ENCODE measurements around the gene TMUB1. TPM values are rescaled to one million over a fixed set of nuclear protein-coding genes. Genes with fewer than 3 reads are reported as not detected.
A peak's percentile ranks its signal among the peaks of the same experiment; 100 is the strongest.
"Not testable (repeated sequence)": the region's sequence is repeated elsewhere in the genome, so short reads cannot be mapped to it uniquely, and the experiment has no call there.

TMUB1 gene
- polyA plus RNA-seq, 3 donors from 2014 or later = 47.5 to 57.5 (median 49.6) TPM

DNA sequence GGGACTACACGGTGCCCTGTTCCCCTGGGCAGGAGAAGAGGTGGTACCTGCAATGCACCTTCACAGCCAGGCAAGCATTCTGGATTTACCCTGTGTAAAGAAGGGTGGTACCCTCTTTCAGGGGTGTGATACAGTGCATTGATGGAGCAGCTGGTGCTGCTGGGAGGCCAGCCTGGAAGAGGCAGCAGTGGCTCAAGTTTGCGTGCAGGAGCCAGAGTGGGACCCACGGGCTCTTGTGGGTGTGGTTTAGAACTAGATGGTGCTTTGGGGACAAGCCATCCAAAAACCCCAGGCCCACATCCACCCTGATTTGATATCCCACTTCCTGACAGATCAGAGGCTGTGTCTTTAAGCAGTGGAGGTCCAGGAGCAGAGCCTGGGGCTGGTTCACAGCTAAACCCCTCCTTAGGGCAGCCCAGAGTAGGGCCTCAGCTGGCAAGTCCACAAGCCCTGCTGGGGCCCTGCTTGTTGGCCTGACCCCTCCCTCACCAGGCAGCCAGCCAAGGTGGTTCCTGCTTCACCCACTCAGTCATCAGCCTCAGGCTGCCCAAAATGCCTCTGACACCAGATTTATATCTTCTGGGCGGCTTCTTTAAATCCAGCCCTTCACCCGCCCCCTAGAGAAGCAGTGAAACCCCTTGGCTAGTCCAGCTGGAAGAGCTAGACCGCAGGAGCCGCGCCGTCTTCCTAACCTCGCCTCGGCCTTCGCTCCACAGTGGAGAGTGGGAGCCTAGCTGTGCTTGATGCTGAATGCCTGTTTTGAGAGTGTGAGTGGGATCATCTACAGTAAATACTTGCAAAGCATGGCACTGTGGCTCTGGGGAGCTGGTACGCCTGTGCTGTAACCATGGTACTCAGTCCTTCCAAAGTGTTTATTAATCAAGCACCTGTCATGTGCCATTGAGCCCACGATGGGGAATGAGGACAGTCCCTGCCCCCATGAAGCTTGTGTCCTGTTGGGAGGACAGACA is 36.4 kb downstream of the TMUB1 start:
- peak overlapping the region in 2 of 6 donors; percentile 14 to 28 for H3K27ac Mint-ChIP-seq
- peaks cover 0 to 3% (median 0%) of the 10 kb centered on the region in 3 donors for H3K36me3 Mint-ChIP-seq
- H3K27me3 Mint-ChIP-seq (ENCODE audit: low read depth in 3 of 3) = peaks cover 0 to 3% (median 0%) of the 10 kb centered on the region in 3 donors
- H3K9me3 Mint-ChIP-seq = no peaks in the 10 kb centered on the region
- no peaks in the 10 kb centered on the region for H3K4me1 Mint-ChIP-seq
- H3K4me3 Mint-ChIP-seq = no peak overlapping the region
- DNase-seq = no peak

DNA sequence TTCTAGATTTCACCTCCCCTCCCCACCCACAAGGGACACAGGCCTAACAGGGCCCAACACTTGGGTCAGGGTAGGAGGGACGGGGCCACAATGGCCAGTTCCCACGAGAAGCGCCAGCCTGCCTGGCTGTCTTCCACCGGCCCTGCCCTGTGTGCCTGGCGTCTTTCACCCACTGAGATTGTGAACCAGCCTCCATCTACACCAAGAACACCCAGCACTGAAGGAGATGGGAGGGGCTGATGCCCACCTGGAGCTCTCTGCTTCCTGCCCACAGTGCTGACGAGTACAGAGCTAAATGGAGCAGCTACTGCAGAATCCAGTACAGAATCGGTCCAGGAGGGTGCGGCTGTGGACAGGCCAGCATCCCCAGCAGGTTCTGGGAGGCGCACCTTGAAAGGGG is 37.3 kb downstream of the TMUB1 start:
- Mint-ChIP-seq H3K9me3 (no peaks in the 10 kb centered on the region), H3K36me3 (peaks cover 0 to 3% (median 0%) of the 10 kb centered on the region in 3 donors), H3K4me1 (no peaks in the 10 kb centered on the region), H3K4me3 (no peak overlapping the region), H3K27me3 (ENCODE audit: low read depth in 3 of 3) (peaks cover 0 to 3% (median 2%) of the 10 kb centered on the region in 3 donors), H3K27ac (no peak overlapping the region)
- no peak for DNase-seq

DNA sequence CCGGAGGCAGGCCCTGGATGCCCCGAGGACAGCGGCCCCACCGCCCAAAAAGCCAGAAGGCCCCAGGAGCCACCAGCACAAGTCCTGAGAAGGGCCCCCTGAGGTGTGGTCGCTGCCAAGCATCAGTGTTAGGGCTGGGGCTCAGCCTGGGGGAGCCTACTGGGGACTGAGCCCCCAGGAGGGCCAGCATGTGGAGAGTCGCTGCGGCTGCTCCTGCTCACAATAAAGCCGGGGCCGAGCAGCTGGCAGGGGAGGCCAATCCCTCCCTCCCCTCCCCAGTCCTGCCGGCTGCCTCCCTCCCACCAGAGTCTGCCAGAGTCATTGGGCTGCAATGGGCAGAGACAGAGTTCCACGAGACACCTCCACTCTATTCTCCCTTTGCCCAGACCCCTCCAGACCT is 38.0 kb downstream of the TMUB1 start:
- peaks cover 0 to 3% (median 2%) of the 10 kb centered on the region in 3 donors for H3K27me3 Mint-ChIP-seq (ENCODE audit: low read depth in 3 of 3)
- no peaks in the 10 kb centered on the region for H3K9me3 Mint-ChIP-seq
- H3K36me3 Mint-ChIP-seq = peaks cover 0 to 3% (median 0%) of the 10 kb centered on the region in 3 donors
- H3K4me3 Mint-ChIP-seq = no peak overlapping the region
- H3K27ac Mint-ChIP-seq = no peak overlapping the region
- no peak for DNase-seq
- no peaks in the 10 kb centered on the region for H3K4me1 Mint-ChIP-seq

DNA sequence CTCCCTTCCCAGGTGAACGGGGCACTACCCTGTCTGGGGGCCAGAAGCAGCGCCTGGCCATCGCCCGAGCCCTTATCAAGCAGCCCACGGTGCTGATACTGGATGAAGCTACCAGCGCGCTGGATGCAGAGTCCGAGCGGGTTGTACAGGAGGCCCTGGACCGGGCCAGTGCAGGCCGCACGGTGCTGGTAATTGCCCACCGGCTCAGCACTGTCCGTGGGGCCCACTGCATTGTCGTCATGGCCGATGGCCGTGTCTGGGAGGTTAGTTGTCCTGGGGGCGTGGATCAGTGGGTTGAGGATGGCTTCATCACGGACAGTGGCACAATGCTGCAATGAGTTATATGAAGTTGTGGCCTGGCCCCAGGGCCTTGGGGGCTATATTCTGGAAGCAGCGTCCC is 39.3 kb downstream of the TMUB1 start:
- Mint-ChIP-seq H3K27me3 (ENCODE audit: low read depth in 3 of 3) (peaks cover 0 to 3% (median 2%) of the 10 kb centered on the region in 3 donors), H3K4me3 (no peak overlapping the region), H3K9me3 (no peaks in the 10 kb centered on the region), H3K36me3 (peaks cover 0 to 3% (median 0%) of the 10 kb centered on the region in 3 donors), H3K27ac (no peak overlapping the region), H3K4me1 (peaks cover 0 to 2% of the 10 kb centered on the region in 2 donors)
- no peak for DNase-seq

DNA sequence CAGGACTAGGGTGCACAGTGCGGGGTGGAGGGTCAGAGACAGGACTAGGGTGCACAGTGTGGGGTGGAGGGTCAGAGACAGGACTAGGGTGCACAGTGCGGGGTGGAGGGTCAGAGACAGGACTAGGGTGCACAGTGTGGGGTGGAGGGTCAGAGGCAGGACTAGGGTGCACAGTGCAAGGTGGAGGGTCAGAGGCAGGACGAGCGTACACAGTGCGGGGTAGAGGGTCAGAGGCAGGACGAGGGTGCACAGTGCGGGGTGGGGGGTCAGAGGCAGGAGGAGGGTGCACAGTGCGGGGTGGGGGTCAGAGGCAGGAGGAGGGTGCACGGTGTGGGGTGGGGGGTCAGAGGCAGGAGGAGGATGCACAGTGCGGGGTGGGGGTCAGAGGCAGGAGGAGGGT is 39.8 kb downstream of the TMUB1 start:
- H3K27me3 Mint-ChIP-seq (ENCODE audit: low read depth in 3 of 3); H3K4me1 Mint-ChIP-seq; H3K36me3 Mint-ChIP-seq; H3K9me3 Mint-ChIP-seq; H3K27ac Mint-ChIP-seq; DNase-seq; H3K4me3 Mint-ChIP-seq: not testable (repeated sequence)

DNA sequence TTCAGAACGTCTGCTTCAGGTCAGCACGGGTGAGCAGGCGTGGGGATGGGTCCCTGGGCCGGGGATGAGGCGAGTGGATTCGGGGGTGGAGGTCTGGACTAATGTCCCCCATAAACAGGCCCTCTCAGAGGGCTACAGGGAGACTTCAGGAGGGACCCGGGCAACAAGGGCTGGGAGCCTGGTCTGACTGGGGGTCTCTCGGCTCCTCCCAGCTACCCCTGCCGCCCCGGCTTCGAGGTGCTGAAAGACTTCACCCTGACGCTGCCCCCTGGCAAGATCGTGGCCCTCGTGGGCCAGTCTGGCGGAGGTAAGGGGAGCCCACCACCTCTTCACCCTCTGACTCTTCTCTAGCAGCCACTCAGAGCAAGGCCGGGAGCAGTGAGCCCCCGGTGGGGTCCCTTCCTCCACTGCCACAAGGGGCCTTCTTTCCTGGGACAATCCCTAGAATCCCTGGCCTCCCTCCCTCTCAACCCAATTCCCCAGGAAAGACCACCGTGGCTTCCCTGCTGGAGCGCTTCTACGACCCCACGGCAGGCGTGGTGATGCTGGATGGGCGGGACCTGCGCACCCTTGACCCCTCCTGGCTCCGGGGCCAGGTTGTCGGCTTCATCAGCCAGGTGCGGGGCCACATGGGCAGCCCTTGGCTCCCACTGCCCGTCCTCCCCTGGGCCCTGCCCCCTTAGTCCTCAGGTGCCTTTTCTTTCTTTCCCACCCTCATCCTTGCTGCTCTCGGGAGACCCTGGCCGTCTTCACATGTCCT is 42.5 kb downstream of the TMUB1 start:
- H3K9me3 Mint-ChIP-seq = no peaks in the 10 kb centered on the region
- no peak overlapping the region for H3K4me3 Mint-ChIP-seq
- peaks cover 0 to 3% (median 0%) of the 10 kb centered on the region in 3 donors for H3K36me3 Mint-ChIP-seq
- no peak overlapping the region for H3K27ac Mint-ChIP-seq
- H3K27me3 Mint-ChIP-seq (ENCODE audit: low read depth in 3 of 3) = peaks cover 0 to 2% (median under 1%) of the 10 kb centered on the region in 3 donors
- H3K4me1 Mint-ChIP-seq = peaks cover 0 to 2% of the 10 kb centered on the region in 2 donors
- no peak for DNase-seq

DNA sequence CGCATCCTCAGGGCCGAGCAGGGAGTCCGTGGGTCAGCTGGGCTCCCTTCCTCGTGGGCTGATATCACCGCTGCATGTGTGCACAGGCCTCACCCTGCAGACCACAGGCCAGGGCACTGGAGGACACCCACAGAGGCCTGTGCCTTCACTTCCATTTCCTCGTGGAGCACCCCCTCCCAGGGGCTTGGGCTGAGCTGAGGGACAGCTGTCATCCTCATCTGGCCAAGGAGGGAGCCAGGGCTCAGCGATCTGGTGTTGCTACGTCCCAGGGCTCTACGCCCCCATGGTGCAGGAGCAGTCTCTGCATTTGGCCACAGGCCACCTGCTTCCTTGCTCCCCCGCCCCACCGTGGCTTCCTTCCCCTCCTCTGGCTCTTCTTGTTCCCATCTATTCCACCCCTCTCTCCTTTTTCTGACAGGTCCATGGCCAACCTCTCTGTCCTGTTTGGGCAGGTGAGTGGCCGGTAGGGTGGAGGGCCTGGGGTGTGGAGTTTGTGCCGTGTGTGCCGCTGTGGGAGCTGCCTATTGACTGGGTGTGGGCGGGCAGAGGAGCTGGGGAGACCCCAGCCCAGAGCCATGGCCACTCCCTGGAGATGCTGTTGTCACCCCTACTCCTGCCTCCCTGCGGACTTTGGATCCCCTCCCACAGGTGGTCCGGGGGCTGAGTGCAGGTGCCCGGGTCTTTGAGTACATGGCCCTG is 43.3 kb downstream of the TMUB1 start:
- H3K36me3 Mint-ChIP-seq = peaks cover 0 to 3% (median 0%) of the 10 kb centered on the region in 3 donors
- no peak for DNase-seq
- H3K27me3 Mint-ChIP-seq (ENCODE audit: low read depth in 3 of 3) = peaks cover 0 to 2% (median 0%) of the 10 kb centered on the region in 3 donors
- H3K4me3 Mint-ChIP-seq = no peak overlapping the region
- H3K4me1 Mint-ChIP-seq = peaks cover 0 to 2% of the 10 kb centered on the region in 2 donors
- H3K27ac Mint-ChIP-seq = peak overlapping the region in 2 of 6 donors; percentile 16 to 17
- H3K9me3 Mint-ChIP-seq = no peaks in the 10 kb centered on the region

DNA sequence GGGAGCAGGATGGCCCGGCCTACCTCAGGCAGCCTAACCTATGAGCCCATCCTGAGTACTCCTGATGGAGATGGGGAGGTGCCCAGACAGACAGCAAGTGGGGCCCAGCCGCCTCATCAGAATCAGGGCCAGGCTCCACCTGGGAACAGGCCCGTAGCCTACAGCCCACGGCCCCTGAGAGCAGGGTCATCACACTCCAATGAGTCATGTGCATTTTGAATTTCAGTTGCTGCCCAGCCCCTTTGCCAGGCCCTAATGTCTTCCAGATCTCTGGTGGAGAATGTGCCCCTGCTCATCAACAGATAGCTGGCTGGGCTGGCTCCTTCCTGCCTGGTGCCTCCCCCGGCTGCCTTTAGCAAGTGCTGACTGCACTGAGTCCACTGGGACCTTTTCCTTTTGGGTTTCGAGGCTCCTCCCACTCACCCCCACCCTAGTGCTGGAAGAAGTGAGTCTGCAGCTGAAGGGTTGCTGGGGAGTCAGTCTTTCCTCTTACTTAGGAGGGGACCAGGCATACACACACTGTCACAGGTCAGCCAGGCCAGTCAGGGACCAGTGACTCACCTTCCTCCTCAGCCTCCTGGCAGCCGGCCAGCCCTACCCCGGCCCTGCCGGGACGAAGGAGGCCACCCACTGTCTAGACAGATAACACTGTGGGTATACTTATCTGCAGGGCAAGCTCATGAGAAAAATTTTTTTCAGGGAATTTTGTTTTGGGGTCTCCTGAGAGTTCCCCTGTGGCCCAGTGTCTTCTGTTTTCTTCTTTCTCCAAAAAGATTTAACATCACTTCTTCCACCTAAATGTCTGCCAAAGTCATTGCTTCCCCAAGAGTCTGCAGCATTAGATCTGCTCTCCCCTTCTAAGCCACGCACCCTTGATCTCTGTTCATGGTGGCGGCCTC is 44.1 kb downstream of the TMUB1 start:
- Mint-ChIP-seq H3K36me3 (no peaks in the 10 kb centered on the region), H3K27ac (peak overlapping the region in 3 of 6 donors; percentile 17 to 62 (median 45)), H3K9me3 (no peaks in the 10 kb centered on the region), H3K4me1 (peaks cover 0 to 2% of the 10 kb centered on the region in 2 donors), H3K4me3 (no peak overlapping the region), H3K27me3 (ENCODE audit: low read depth in 3 of 3) (peaks cover 0 to 2% (median 0%) of the 10 kb centered on the region in 3 donors)
- DNase-seq = no peak

DNA sequence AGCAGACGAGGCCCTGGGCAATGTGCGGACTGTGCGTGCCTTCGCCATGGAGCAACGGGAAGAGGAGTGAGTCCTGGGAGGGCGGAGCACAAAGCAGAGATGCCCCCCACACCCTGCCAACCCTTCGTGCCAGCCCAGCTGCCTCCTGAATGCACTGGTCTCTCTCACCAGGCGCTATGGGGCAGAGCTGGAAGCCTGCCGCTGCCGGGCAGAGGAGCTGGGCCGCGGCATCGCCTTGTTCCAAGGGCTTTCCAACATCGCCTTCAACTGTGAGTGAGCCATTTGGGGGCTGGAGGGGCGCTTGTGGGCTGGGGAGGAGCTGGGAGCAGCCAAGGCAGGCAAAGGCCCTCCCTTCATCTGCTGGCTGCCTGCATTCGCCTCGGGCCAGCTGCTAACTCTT is 47.4 kb downstream of the TMUB1 start:
- no peaks in the 10 kb centered on the region for H3K9me3 Mint-ChIP-seq
- H3K27ac Mint-ChIP-seq = no peak overlapping the region
- no peak for DNase-seq
- H3K4me1 Mint-ChIP-seq = peaks cover 0 to 2% of the 10 kb centered on the region in 2 donors
- H3K4me3 Mint-ChIP-seq = no peak overlapping the region
- H3K27me3 Mint-ChIP-seq (ENCODE audit: low read depth in 3 of 3) = peaks cover 0 to 2% (median 0%) of the 10 kb centered on the region in 3 donors
- no peaks in the 10 kb centered on the region for H3K36me3 Mint-ChIP-seq

DNA sequence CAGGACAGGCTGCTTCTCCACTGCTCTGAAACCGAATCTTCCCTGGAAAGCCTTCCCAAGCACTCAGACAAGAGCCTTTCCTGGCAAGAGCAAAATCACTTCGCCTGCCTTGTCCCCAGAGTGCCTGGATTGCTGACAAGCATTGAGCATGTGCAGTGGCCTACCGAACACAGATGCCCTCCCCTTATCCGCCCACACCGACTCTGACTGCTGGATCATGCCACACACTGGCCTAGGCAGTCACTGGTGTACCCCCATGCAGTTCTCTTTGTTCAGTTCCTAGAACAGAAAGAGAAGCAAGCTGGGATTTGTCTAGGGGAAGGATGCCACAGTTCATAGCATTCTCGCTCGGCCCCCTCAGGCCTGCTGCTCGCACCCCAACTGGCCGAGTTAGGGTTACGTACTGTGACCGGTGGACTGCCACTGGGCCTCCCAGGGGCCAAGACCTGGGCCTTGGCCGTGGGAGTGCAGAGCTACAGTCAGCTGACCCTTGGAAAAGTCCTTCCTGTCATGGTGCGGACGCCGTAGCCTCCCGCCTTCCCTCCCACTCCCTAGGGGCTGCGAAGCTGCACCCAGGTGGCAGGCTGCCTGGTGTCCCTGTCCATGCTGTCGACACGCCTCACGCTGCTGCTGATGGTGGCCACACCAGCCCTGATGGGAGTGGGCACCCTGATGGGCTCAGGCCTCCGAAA is 48.1 kb downstream of the TMUB1 start:
- H3K4me1 Mint-ChIP-seq = peaks cover 0 to 2% of the 10 kb centered on the region in 2 donors

DNA sequence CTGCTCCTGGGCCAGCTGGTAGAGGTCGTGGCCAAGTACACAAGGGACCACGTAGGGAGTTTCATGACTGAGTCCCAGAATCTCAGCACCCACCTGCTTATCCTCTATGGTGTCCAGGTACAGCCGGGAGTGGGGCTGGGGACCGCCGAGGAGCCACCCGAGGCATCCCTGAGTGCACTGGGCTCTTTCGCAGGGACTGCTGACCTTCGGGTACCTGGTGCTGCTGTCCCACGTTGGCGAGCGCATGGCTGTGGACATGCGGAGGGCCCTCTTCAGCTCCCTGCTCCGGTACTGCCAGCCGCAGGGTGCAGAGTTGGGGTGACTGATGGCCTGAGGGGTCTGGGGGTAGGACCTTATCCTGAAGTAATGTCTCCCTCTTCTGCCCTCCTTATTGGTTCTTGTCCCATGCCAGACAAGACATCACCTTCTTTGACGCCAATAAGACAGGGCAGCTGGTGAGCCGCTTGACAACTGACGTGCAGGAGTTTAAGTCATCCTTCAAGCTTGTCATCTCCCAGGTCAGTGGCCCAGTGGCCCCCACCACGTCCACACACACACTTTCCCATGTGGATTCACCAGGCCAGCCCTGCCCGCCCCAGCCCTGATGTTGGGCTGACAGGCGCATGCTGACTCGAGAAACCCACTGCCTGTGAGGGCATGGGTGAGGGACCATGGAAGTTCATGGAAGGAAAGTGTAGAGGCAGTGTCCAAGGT is 48.8 kb downstream of the TMUB1 start:
- Mint-ChIP-seq H3K27me3 (ENCODE audit: low read depth in 3 of 3) (peaks cover 0 to 2% (median 0%) of the 10 kb centered on the region in 3 donors), H3K4me1 (peaks cover 5 to 6% of the 10 kb centered on the region in 2 donors), H3K9me3 (no peaks in the 10 kb centered on the region), H3K27ac (no peak overlapping the region), H3K4me3 (no peak overlapping the region), H3K36me3 (peaks cover 0 to 3% (median 0%) of the 10 kb centered on the region in 3 donors)
- no peak for DNase-seq

More for the DNA sequence above, 48.1 kb downstream of the TMUB1 start:
- Mint-ChIP-seq H3K9me3 (no peaks in the 10 kb centered on the region), H3K36me3 (no peaks in the 10 kb centered on the region), H3K27ac (no peak overlapping the region), H3K4me3 (no peak overlapping the region), H3K27me3 (ENCODE audit: low read depth in 3 of 3) (peaks cover 0 to 2% (median 0%) of the 10 kb centered on the region in 3 donors)
- DNase-seq = no peak

DNA sequence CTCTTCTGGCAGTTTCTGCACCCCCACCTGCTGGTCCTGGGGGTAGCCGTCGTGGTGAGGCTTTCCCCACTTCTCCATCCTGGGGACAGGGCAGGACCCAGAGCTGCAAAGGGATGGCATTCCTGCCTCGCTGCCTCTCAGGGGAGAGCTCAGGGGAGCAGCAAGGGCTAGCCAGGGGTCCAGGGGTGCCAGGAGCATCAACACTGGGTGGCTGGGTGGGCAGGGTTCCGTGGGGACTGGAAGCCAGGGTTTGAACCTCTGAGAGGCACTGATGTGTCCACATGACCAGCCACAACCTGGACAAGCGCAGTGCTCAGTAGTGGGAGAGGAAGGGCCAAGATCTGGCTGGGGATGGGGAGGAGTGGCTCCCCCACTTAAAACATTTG is 49.4 kb downstream of the TMUB1 start:
- Mint-ChIP-seq H3K27me3 (ENCODE audit: low read depth in 3 of 3) (peaks cover 0 to 2% (median 0%) of the 10 kb centered on the region in 3 donors), H3K9me3 (no peaks in the 10 kb centered on the region), H3K4me1 (peaks cover 8 to 9% of the 10 kb centered on the region in 2 donors), H3K36me3 (peaks cover 0 to 3% (median 0%) of the 10 kb centered on the region in 3 donors), H3K27ac (no peak overlapping the region), H3K4me3 (no peak overlapping the region)
- no peak for DNase-seq
